Measurements from ENCODE around the gene DNAJC4.

DNA sequence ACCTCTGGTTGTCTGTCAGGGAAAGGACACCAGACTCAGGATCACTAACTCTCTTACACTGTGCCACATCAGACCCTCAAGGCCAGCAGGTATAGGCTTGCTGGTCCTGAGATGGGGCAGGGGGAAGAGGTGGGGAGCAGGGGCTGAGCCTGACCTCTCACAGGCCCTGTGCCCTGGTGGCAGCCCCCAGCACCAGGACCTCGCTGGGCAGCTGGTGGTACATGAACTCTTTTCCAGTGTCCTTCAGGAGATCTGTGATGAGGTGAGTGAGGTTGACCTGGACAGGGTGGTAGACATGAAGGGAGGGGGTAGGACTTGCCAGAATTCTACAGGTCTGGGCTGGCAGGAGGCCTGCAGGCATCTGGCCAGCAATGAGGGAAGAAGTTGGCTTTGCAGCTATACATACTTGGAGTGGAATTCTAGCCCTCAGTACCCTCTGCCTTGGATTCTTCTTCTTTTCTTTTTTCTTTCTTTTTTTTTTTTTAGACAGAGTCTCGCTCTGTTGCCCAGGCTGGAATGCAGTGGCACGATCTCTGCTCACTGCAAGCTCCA, 2.9 kb upstream of the DNAJC4 start:
- no peak for TF ChIP-seq TAF1 (IDR thresholded peaks at IDR 0.05; ENCODE audit: borderline replicate concordance, insufficient read depth, low read length)
- no peak for TF ChIP-seq POLR2AphosphoS5 (IDR thresholded peaks at IDR 0.05; ENCODE audit: low read depth, low read length)
- TF ChIP-seq FOXP2 (optimal IDR thresholded peaks at IDR 0.05; ENCODE audit: borderline replicate concordance, extremely low read depth, extremely low read length, insufficient read depth), result no peak
